ENCODE measurements around the gene VSIR. TPM values are rescaled to one million over a fixed set of nuclear protein-coding genes. Genes with fewer than 3 reads are reported as not detected.

The VSIR gene
- total and polyA plus RNA-seq, 9 of the 15 experiments (the other 6 are each of a cell fraction or from before 2014, with no cell fraction given): 0.14 to 20.5 (median 9.3) TPM

DNA sequence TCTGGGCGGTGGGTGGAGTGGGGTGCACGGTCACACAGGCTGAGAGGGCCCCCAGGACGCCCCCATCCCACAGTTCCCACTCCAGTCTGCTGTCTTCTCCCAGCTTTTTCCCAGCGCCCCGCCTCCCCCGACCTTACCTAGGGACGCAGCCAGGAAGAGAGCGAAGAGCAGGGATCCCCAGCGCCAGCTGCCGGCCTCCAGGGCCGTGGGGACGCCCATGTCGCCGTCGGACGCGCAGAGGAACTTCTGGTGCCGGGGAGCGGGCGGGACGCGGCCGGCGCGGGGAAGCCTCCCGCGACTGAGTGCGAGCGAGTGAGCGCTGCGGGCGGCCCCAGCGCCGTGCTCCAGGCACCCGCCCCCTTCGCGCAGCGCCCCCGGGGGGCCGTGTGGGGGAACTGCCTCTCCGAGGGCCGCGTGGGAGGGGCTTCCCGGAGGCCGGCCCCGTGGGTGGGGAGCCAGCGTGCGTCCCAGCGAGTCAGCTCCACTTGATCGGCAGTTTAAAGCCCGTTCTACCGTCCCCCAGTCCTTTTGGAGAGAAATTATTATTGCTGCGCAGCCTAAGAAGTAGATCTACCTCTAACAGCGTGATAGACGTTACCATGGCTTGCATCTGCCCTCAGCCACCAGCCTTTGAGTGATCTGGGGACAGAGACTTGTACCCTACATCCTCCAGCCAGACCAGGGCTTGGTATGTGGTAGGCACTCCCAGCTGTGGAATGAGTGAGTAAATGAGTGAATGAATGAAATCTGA, at the start of gene VSIR (continued):
- TF ChIP-seq RB1 (IDR thresholded peaks at IDR 0.05; ENCODE audit: low read depth) (peak; percentile 99), ZNF384 (IDR thresholded peaks at IDR 0.05; ENCODE audit: low read depth, low read length) (peak; percentile 32; the same call in 1 of the 2 replicates), CREM (IDR thresholded peaks at IDR 0.05; ENCODE audit: low read depth) (peak; percentile 67; the same call in 1 of the 2 replicates), SMAD4 (CRISPR knock-in tag; conservative IDR thresholded peaks at IDR 0.05) (peak; percentile 85), MAZ (CRISPR knock-in tag; conservative IDR thresholded peaks at IDR 0.05 in 1 of 2, IDR thresholded peaks at IDR 0.05 in 1 of 2) (peak; percentile 99), TBL1XR1 (IDR thresholded peaks at IDR 0.05; ENCODE audit: low read length in 2 of 2) (peak in 1 of 2 experiments; percentile 29; a peak in 1 of 4 replicates), ZFX (CRISPR knock-in tag; IDR thresholded peaks at IDR 0.05) (peak; percentile 75), TBP (optimal IDR thresholded peaks at IDR 0.05; ENCODE audit: low read depth, low read length) (peak; percentile 80), CCNT2 (IDR thresholded peaks at IDR 0.05; ENCODE audit: borderline replicate concordance, extremely low read depth, insufficient read length, low read depth, low read length) (peak; percentile 85), EP300 (IDR thresholded peaks at IDR 0.05; ENCODE audit: low read length) (0 out of 2 replicates have a peak, but pooled peaks have one; percentile 26), SOX6 (IDR thresholded peaks at IDR 0.05) (peak; percentile 60; the same call in 1 of the 2 replicates)
- TF ChIP-seq, protein P1, sequence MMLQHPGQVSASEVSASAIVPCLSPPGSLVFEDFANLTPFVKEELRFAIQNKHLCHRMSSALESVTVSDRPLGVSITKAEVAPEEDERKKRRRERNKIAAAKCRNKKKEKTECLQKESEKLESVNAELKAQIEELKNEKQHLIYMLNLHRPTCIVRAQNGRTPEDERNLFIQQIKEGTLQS (IDR thresholded peaks at IDR 0.05): no peak
- TF ChIP-seq, protein P1 (CRISPR knock-in tag; conservative IDR thresholded peaks at IDR 0.05): peak; percentile 49; the same call in 1 of the 2 replicates
- TF ChIP-seq, protein P2, sequence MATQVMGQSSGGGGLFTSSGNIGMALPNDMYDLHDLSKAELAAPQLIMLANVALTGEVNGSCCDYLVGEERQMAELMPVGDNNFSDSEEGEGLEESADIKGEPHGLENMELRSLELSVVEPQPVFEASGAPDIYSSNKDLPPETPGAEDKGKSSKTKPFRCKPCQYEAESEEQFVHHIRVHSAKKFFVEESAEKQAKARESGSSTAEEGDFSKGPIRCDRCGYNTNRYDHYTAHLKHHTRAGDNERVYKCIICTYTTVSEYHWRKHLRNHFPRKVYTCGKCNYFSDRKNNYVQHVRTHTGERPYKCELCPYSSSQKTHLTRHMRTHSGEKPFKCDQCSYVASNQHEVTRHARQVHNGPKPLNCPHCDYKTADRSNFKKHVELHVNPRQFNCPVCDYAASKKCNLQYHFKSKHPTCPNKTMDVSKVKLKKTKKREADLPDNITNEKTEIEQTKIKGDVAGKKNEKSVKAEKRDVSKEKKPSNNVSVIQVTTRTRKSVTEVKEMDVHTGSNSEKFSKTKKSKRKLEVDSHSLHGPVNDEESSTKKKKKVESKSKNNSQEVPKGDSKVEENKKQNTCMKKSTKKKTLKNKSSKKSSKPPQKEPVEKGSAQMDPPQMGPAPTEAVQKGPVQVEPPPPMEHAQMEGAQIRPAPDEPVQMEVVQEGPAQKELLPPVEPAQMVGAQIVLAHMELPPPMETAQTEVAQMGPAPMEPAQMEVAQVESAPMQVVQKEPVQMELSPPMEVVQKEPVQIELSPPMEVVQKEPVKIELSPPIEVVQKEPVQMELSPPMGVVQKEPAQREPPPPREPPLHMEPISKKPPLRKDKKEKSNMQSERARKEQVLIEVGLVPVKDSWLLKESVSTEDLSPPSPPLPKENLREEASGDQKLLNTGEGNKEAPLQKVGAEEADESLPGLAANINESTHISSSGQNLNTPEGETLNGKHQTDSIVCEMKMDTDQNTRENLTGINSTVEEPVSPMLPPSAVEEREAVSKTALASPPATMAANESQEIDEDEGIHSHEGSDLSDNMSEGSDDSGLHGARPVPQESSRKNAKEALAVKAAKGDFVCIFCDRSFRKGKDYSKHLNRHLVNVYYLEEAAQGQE (IDR thresholded peaks at IDR 0.05; ENCODE audit: borderline replicate concordance): peak; percentile 78
- TF ChIP-seq, protein P2 (CRISPR knock-in tag; IDR thresholded peaks at IDR 0.05; ENCODE audit: low read depth): peak; percentile 80
- TF ChIP-seq, protein P3, sequence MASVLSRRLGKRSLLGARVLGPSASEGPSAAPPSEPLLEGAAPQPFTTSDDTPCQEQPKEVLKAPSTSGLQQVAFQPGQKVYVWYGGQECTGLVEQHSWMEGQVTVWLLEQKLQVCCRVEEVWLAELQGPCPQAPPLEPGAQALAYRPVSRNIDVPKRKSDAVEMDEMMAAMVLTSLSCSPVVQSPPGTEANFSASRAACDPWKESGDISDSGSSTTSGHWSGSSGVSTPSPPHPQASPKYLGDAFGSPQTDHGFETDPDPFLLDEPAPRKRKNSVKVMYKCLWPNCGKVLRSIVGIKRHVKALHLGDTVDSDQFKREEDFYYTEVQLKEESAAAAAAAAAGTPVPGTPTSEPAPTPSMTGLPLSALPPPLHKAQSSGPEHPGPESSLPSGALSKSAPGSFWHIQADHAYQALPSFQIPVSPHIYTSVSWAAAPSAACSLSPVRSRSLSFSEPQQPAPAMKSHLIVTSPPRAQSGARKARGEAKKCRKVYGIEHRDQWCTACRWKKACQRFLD (CRISPR knock-in tag; IDR thresholded peaks at IDR 0.05): no peak
